ENCODE results near the gene CBX7. TPM values are rescaled to one million over a fixed set of nuclear protein-coding genes. Genes with fewer than 3 reads are reported as not detected.

CBX7 gene
- total RNA-seq, 1 donor from 2014 or later = 2.3 TPM

- no peak for DNase-seq (ENCODE audit: low read depth, low spot score)
- Mint-ChIP-seq H3K9me3 (no peaks in the 10 kb centered on the region), H3K36me3 (ENCODE audit: low read depth) (no peaks in the 10 kb centered on the region), H3K4me3 (no peak overlapping the region), H3K4me1 (peaks cover 6% of the 10 kb centered on the region), H3K27ac (ENCODE audit: unreplicated experiment) (no peak overlapping the region), H3K27me3 (ENCODE audit: low read depth) (no peaks in the 10 kb centered on the region)
- TF ChIP-seq CTCF (conservative IDR thresholded peaks at IDR 0.05) = no peak
These were observed 57.6 kb downstream of the CBX7 start for GRCh38 chr22:39094717-39095389.

GRCh38 chr22:39092111-39092862, 60.2 kb downstream of the CBX7 start:
- no peaks in the 10 kb centered on the region for H3K9me3 Mint-ChIP-seq

GRCh38 chr22:39091126-39092081, 61.1 kb downstream of the CBX7 start:
- H3K4me1 Mint-ChIP-seq = peaks cover 16% of the 10 kb centered on the region
- no peaks in the 10 kb centered on the region for H3K27me3 Mint-ChIP-seq (ENCODE audit: low read depth)
- DNase-seq (ENCODE audit: low read depth, low spot score) = no peak
- no peaks in the 10 kb centered on the region for H3K36me3 Mint-ChIP-seq (ENCODE audit: low read depth)
- H3K9me3 Mint-ChIP-seq = no peaks in the 10 kb centered on the region
- TF ChIP-seq CTCF (conservative IDR thresholded peaks at IDR 0.05) = no peak
- H3K4me3 Mint-ChIP-seq = no peak overlapping the region
- H3K27ac Mint-ChIP-seq (ENCODE audit: unreplicated experiment) = no peak overlapping the region

More at GRCh38 chr22:39092111-39092862, 60.2 kb downstream of the CBX7 start:
- Mint-ChIP-seq H3K4me1 (peaks cover 13% of the 10 kb centered on the region), H3K4me3 (no peak overlapping the region), H3K27ac (ENCODE audit: unreplicated experiment) (no peak overlapping the region), H3K27me3 (ENCODE audit: low read depth) (no peaks in the 10 kb centered on the region), H3K36me3 (ENCODE audit: low read depth) (no peaks in the 10 kb centered on the region)
- TF ChIP-seq CTCF (conservative IDR thresholded peaks at IDR 0.05) = no peak
- DNase-seq (ENCODE audit: low read depth, low spot score) = no peak

GRCh38 chr22:39090426-39091064, 61.9 kb downstream of the CBX7 start:
- Mint-ChIP-seq H3K4me3 (no peak overlapping the region), H3K27me3 (ENCODE audit: low read depth) (no peaks in the 10 kb centered on the region), H3K4me1 (peaks cover 19% of the 10 kb centered on the region), H3K9me3 (no peaks in the 10 kb centered on the region), H3K36me3 (ENCODE audit: low read depth) (no peaks in the 10 kb centered on the region), H3K27ac (ENCODE audit: unreplicated experiment) (no peak overlapping the region)
- DNase-seq (ENCODE audit: low read depth, low spot score) = no peak
- no peak for TF ChIP-seq CTCF (conservative IDR thresholded peaks at IDR 0.05)

GRCh38 chr22:39089928-39090327, 62.6 kb downstream of the CBX7 start:
- H3K36me3 Mint-ChIP-seq (ENCODE audit: low read depth) = no peaks in the 10 kb centered on the region
- no peak overlapping the region for H3K27ac Mint-ChIP-seq (ENCODE audit: unreplicated experiment)
- no peak overlapping the region for H3K4me3 Mint-ChIP-seq
- no peak for DNase-seq (ENCODE audit: low read depth, low spot score)
- peaks cover 19% of the 10 kb centered on the region for H3K4me1 Mint-ChIP-seq
- no peaks in the 10 kb centered on the region for H3K9me3 Mint-ChIP-seq
- no peaks in the 10 kb centered on the region for H3K27me3 Mint-ChIP-seq (ENCODE audit: low read depth)
- TF ChIP-seq CTCF (conservative IDR thresholded peaks at IDR 0.05) = no peak
